Stomach smooth muscle (tissue), 2 donors: Measurements from ENCODE around the gene SLC38A1.

ENCODE experiments used
- H3K27ac ChIP-seq: one replicate; pipeline ENCODE4 v1.7.0; 2013; ENCODE audit warnings: mild to moderate bottlenecking, low read length, inconsistent platforms
- H3K27me3 ChIP-seq, 2 donors: one replicate each; pipeline ENCODE4 v1.7.0; 2013; ENCODE audit warnings: low read length in 2 of 2; ENCODE audit not compliant: insufficient read depth in 2 of 2, control insufficient read depth in 1 of 2
- H3K36me3 ChIP-seq, 2 donors: one replicate each; pipeline ENCODE4 v1.7.0; 2013; ENCODE audit warnings: low read length in 2 of 2; ENCODE audit not compliant: control insufficient read depth in 2 of 2, insufficient read depth in 2 of 2
- H3K4me1 ChIP-seq: one replicate; pipeline ENCODE4 v1.7.0; 2013; ENCODE audit warnings: low read length; ENCODE audit not compliant: control insufficient read depth, insufficient read depth
- H3K4me3 ChIP-seq, 2 donors: one replicate each; pipeline ENCODE4 v1.7.0; 2013; ENCODE audit warnings: low read length in 2 of 2
- H3K9ac ChIP-seq, 2 donors: one replicate each; pipeline ENCODE4 v1.7.0; 2013; ENCODE audit warnings: low read length in 2 of 2, mild to moderate bottlenecking in 1 of 2
- H3K9me3 ChIP-seq, 2 donors: one replicate each; pipeline ENCODE4 v1.7.0; 2013; ENCODE audit warnings: low read length in 2 of 2; ENCODE audit not compliant: control insufficient read depth in 2 of 2
- donor health status: healthy.
- donor health status: Pancreatic carcinoma.

SLC38A1 gene

GRCh38 chr12:46186088-46186487, 82.8 kb downstream of the SLC38A1 start:
- Histone ChIP-seq H3K36me3 (peaks cover 0 to 2% of the 10 kb centered on the region in 2 donors), H3K27ac (no peak overlapping the region), H3K4me3 (no peak overlapping the region), H3K9ac (no peak overlapping the region), H3K9me3 (no peaks in the 10 kb centered on the region), H3K27me3 (no peaks in the 10 kb centered on the region), H3K4me1 (peaks cover 7% of the 10 kb centered on the region)

DNA sequence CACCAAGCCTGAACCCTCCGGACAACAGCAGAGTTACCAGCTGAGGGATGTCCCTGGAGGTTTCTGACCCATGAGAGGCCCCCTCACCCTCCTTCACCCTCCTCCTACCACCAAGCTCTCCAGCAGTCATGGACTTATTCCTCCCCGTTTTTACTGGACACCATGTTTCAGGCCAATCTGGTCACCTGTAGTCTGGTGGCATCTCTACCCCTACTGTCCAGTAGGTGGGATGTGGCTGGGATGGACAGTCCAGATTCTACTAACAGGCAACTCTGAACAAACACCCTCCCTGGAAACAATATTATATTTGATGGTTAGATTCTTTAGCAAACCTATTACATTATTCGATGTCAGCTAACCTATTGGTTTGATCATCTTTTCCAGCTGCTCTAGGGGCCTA, 83.2 kb downstream of the SLC38A1 start:
- Histone ChIP-seq H3K27me3 (no peaks in the 10 kb centered on the region), H3K27ac (no peak overlapping the region), H3K9me3 (no peaks in the 10 kb centered on the region), H3K9ac (no peak overlapping the region), H3K4me3 (no peak overlapping the region), H3K4me1 (peaks cover 7% of the 10 kb centered on the region), H3K36me3 (peaks cover 0 to 2% of the 10 kb centered on the region in 2 donors)

DNA sequence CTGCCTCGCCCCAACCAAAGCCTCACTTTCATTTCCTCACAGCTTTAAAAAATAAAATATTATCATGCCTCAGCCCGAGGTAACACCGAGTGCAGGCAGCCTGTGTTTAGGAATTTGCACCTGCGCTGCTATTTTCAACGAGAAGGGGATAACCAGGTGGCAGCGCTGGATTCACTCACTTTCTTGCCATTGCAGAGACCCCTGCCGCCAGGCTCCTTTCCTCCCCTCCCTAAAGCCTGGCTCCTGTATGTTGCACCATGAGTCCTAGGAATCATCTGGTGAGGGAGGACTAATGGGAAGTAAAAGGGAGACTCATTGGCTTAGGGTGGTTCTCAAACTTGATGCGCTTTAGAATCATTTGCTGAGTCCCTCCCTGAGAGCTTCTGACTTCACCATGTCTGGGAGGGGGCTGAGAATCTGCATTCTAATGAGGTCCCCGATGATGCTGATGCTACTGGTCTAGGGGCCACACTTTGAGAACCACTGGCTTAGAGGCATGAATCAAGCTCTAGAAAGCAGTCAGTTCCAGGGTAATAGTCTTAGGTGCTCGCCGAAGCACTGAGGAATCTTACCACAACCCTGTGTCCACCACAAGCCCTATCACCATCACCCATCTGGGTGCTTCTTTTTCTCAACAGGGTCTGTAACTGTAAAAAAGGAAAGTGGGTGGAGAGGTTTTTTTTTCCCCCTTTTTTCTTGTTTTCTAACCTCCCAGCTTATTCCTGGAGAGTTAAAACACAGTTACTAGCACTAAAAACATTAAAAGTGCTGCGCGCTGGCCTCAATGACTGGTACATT, 83.8 kb downstream of the SLC38A1 start:
- no peaks in the 10 kb centered on the region for H3K9me3 ChIP-seq
- no peak overlapping the region for H3K4me3 ChIP-seq
- H3K4me1 ChIP-seq = peaks cover 7% of the 10 kb centered on the region
- H3K36me3 ChIP-seq = peaks cover 0 to 2% of the 10 kb centered on the region in 2 donors
- no peak overlapping the region for H3K9ac ChIP-seq
- no peak overlapping the region for H3K27ac ChIP-seq
- H3K27me3 ChIP-seq = no peaks in the 10 kb centered on the region

- Histone ChIP-seq H3K4me3 (no peak overlapping the region), H3K27ac (no peak overlapping the region), H3K36me3 (no peaks in the 10 kb centered on the region), H3K9me3 (no peaks in the 10 kb centered on the region), H3K4me1 (peaks cover 7% of the 10 kb centered on the region), H3K9ac (no peak overlapping the region), H3K27me3 (no peaks in the 10 kb centered on the region)
Observed at GRCh38 chr12:46183112-46183511, 85.7 kb downstream of the SLC38A1 start.

DNA sequence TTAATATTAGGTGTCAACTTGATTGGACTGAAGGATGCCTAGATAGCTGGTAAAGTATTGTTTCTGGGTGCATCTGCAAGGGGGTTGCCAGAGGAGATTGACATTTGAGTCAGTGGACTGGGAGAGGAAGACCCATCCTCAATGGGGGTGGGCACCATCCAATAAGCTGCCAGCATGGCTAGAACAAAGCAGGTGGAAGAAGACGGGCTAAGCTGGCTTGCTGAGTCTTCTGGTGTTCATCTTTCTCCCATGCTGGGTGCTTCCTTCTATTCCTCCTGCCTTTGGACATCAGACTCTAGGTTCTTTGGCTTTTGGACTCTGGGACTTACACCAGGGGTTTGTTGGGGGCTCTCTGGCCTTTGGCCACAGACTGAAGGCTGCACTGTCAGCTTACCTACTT, 87.4 kb downstream of the SLC38A1 start:
- Histone ChIP-seq H3K4me1 (no peaks in the 10 kb centered on the region), H3K4me3 (no peak overlapping the region), H3K27me3 (no peaks in the 10 kb centered on the region), H3K9me3 (no peaks in the 10 kb centered on the region), H3K9ac (no peak overlapping the region), H3K27ac (no peak overlapping the region), H3K36me3 (no peaks in the 10 kb centered on the region)

- H3K4me3 ChIP-seq = no peak overlapping the region
- no peaks in the 10 kb centered on the region for H3K4me1 ChIP-seq
- H3K9ac ChIP-seq = no peak overlapping the region
- H3K27ac ChIP-seq = no peak overlapping the region
- no peaks in the 10 kb centered on the region for H3K9me3 ChIP-seq
- H3K36me3 ChIP-seq = no peaks in the 10 kb centered on the region
- H3K27me3 ChIP-seq = no peaks in the 10 kb centered on the region
Observed at GRCh38 chr12:46179693-46180452, 89.0 kb downstream of the SLC38A1 start.

GRCh38 chr12:46177837-46178608, 90.8 kb downstream of the SLC38A1 start:
- H3K36me3 ChIP-seq = no peaks in the 10 kb centered on the region
- H3K9ac ChIP-seq = no peak overlapping the region
- H3K9me3 ChIP-seq = no peaks in the 10 kb centered on the region
- H3K27ac ChIP-seq = no peak overlapping the region
- no peak overlapping the region for H3K4me3 ChIP-seq
- H3K4me1 ChIP-seq = no peaks in the 10 kb centered on the region
- no peaks in the 10 kb centered on the region for H3K27me3 ChIP-seq

GRCh38 chr12:46177025-46177424, 91.8 kb downstream of the SLC38A1 start:
- Histone ChIP-seq H3K27ac (no peak overlapping the region), H3K36me3 (no peaks in the 10 kb centered on the region), H3K4me3 (no peak overlapping the region), H3K9me3 (no peaks in the 10 kb centered on the region), H3K27me3 (no peaks in the 10 kb centered on the region), H3K9ac (no peak overlapping the region), H3K4me1 (no peaks in the 10 kb centered on the region)

DNA sequence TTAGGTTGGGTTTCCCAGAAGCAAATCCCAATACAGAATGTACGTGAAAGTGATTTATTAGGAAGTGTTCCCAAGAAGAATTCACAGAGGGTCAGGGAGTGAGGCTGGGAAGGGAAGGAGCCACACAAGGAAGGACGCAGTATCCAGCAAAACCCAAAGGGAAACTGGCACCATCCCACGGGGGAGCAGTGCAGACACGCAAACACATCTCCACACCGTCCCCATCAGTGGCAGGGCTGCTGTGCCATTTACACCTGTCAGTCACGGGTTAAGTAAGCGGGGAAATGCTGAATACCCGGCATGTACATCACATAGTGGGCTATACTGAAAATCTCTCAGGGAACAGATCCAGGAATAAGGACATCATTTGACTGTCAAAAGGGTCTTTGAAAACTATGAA, 93.9 kb downstream of the SLC38A1 start:
- Histone ChIP-seq H3K4me1 (no peaks in the 10 kb centered on the region), H3K27ac (no peak overlapping the region), H3K27me3 (no peaks in the 10 kb centered on the region), H3K9ac (no peak overlapping the region), H3K36me3 (no peaks in the 10 kb centered on the region), H3K4me3 (no peak overlapping the region), H3K9me3 (no peaks in the 10 kb centered on the region)

DNA sequence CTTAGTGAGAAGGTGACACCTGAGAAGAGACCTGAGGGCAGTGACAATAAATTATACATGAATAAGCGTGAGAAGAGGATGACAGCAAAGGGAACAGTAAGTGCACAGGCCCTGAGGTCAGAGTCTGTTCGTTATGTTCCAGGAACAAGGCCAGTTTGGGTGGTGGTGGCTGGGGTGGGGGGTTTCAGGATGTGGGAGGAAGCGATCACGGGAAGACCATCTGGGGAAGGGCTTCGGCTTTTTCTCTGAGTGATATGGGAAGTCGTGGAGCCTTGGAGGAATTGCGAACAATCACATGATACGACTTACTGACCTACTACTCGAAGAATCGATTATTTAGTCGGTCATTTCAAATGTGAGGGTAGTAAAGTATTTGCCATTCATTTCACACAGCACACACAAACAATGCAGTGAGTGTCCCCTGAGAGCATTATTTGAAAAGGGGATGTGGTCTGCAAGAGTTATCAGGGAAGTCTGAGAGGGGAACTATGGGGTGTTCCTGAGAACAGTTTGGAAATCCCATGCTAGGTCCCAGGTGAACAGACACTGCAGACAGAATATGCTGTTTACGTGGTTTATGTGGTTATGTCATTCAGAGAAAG, 94.7 kb downstream of the SLC38A1 start:
- Histone ChIP-seq H3K27ac (no peak overlapping the region), H3K36me3 (no peaks in the 10 kb centered on the region), H3K27me3 (no peaks in the 10 kb centered on the region), H3K4me1 (no peaks in the 10 kb centered on the region), H3K9me3 (no peaks in the 10 kb centered on the region), H3K4me3 (no peak overlapping the region), H3K9ac (no peak overlapping the region)
